ENCODE results near the gene DST. TPM values are rescaled to one million over a fixed set of nuclear protein-coding genes. Genes with fewer than 3 reads are reported as not detected.

DST gene
- total RNA-seq, 4 donors from 2014 or later, result 410 to 588 (median 521) TPM

DNA sequence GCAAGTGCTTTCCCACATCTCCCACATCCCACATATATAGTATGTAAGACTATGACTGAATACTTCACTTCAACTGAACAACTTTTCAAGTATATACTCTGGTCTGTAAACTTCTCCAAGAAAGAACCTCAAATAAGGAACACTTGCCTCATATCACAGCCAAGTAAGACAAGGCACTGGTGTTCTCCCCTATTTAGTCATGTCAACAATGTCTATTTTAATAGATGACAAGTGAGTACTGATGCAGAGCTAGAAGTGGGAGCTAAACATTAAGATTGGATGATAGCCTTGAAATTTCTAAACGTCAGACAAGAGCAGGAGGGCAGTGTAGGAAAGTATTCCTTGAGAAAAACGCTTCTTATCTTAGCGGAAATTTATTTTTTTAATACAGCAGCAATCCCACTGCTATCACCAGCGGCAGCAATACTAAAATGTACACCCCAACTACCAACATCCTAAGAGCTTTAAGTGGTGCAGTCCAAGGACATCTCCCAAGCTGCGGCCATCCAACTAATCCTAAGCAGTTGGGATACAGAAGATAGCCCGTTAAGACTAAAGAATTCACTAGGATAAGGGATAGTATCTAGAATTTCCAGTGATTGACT, 29.3 kb downstream of the DST start:
- no peaks in the 10 kb centered on the region for H3K9me3 ChIP-seq
- no peaks in the 10 kb centered on the region for H3K4me1 ChIP-seq
- no peak overlapping the region for H3K27ac ChIP-seq (replicated peaks in 1 of 4)
- TF ChIP-seq POLR2AphosphoS5 (IDR thresholded peaks at IDR 0.05) (no peak), POLR2A (IDR thresholded peaks at IDR 0.05; ENCODE audit: low read depth) (no peak), EP300 (IDR thresholded peaks at IDR 0.05) (no peak)
- TF ChIP-seq, protein P1, sequence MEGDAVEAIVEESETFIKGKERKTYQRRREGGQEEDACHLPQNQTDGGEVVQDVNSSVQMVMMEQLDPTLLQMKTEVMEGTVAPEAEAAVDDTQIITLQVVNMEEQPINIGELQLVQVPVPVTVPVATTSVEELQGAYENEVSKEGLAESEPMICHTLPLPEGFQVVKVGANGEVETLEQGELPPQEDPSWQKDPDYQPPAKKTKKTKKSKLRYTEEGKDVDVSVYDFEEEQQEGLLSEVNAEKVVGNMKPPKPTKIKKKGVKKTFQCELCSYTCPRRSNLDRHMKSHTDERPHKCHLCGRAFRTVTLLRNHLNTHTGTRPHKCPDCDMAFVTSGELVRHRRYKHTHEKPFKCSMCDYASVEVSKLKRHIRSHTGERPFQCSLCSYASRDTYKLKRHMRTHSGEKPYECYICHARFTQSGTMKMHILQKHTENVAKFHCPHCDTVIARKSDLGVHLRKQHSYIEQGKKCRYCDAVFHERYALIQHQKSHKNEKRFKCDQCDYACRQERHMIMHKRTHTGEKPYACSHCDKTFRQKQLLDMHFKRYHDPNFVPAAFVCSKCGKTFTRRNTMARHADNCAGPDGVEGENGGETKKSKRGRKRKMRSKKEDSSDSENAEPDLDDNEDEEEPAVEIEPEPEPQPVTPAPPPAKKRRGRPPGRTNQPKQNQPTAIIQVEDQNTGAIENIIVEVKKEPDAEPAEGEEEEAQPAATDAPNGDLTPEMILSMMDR (IDR thresholded peaks at IDR 0.05), result no peak
- peaks cover 17 to 70% (median 43%) of the 10 kb centered on the region in 4 donors for H3K36me3 ChIP-seq
- no peak overlapping the region for H3K4me3 ChIP-seq
- no peak for DNase-seq (ENCODE audit: extremely low spot score)
- intact Hi-C loops (cut with DNase I), result no loop called here
- 79% methylated on average over 6 of the region's 6 CpGs for WGBS
- H3K27me3 ChIP-seq, result no peaks in the 10 kb centered on the region

DNA sequence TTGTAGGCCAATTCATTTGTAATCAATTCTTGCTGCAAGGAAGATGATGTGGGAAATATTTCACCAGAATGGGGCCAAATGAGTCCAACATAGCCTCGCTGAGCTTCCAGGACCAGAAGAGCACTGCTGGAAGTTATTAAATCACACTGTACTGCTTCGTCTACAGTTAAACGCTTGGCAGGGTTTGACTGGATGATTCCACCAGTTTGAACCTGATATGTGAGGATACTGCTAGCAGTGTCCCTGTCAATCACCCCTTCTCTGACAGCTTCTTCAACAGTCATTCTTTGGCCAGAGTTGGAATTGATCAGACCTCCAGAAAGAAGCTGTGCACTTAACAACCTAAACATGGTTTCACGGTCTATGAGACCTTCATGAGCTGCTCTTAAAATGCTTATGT, 34.4 kb downstream of the DST start:
- H3K36me3 ChIP-seq, result peaks cover 13 to 52% (median 29%) of the 10 kb centered on the region in 4 donors
- no peak for TF ChIP-seq EP300 (IDR thresholded peaks at IDR 0.05)
- TF ChIP-seq, protein P1 (IDR thresholded peaks at IDR 0.05), result no peak
- TF ChIP-seq POLR2A (IDR thresholded peaks at IDR 0.05; ENCODE audit: low read depth), result no peak
- no peak for TF ChIP-seq POLR2AphosphoS5 (IDR thresholded peaks at IDR 0.05)
- 89% methylated on average over 2 of the region's 4 CpGs for WGBS
- H3K4me1 ChIP-seq, result no peaks in the 10 kb centered on the region
- no peaks in the 10 kb centered on the region for H3K9me3 ChIP-seq
- no peak overlapping the region for H3K27ac ChIP-seq (replicated peaks in 1 of 4)
- intact Hi-C loops (cut with DNase I), result no loop called here
- no peak overlapping the region for H3K4me3 ChIP-seq
- no peaks in the 10 kb centered on the region for H3K27me3 ChIP-seq
- DNase-seq (ENCODE audit: extremely low spot score), result no peak

- 89% methylated on average over 2 of the region's 2 CpGs for WGBS
- no peak overlapping the region for H3K27ac ChIP-seq (replicated peaks in 1 of 4)
- no peaks in the 10 kb centered on the region for H3K4me1 ChIP-seq
- no peak for DNase-seq (ENCODE audit: extremely low spot score)
- H3K4me3 ChIP-seq, result no peak overlapping the region
- H3K9me3 ChIP-seq, result no peaks in the 10 kb centered on the region
- H3K27me3 ChIP-seq, result no peaks in the 10 kb centered on the region
- peaks cover 17 to 63% (median 36%) of the 10 kb centered on the region in 4 donors for H3K36me3 ChIP-seq
- intact Hi-C loops (cut with DNase I), result no loop called here
- TF ChIP-seq POLR2A (IDR thresholded peaks at IDR 0.05; ENCODE audit: low read depth) (no peak), EP300 (IDR thresholded peaks at IDR 0.05) (no peak), POLR2AphosphoS5 (IDR thresholded peaks at IDR 0.05) (no peak)
- TF ChIP-seq, protein P1 (IDR thresholded peaks at IDR 0.05), result no peak
Observed at GRCh38 chr6:56607111-56607752, 35.5 kb downstream of the DST start.

DNA sequence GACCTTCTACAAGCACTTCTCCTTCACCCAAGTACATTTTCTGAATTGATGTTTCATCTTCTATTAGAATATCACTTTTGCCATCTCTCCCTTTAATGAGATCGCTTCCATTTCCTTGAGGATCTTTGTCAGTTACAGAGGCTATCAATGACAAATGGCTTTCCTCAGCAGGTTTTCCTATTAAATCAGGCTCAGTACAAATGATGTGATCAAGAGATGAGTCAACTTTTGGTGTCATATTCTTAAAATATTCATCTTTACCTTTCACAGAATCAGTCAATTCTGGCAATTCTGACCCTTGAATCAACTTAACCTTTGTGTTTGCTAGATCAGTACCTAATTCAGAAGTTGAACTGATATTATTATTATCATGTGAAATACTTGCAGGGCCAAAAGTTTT, 37.3 kb downstream of the DST start:
- H3K27ac ChIP-seq (replicated peaks in 1 of 4), result no peak overlapping the region
- H3K9me3 ChIP-seq, result no peaks in the 10 kb centered on the region
- H3K36me3 ChIP-seq, result peaks cover 17 to 79% (median 42%) of the 10 kb centered on the region in 4 donors
- intact Hi-C loops (cut with DNase I), result no loop called here
- H3K4me3 ChIP-seq, result no peak overlapping the region
- no peak for DNase-seq (ENCODE audit: extremely low spot score)
- TF ChIP-seq, protein P1 (IDR thresholded peaks at IDR 0.05), result no peak
- TF ChIP-seq EP300 (IDR thresholded peaks at IDR 0.05) (no peak), POLR2A (IDR thresholded peaks at IDR 0.05; ENCODE audit: low read depth) (no peak), POLR2AphosphoS5 (IDR thresholded peaks at IDR 0.05) (no peak)
- no peaks in the 10 kb centered on the region for H3K27me3 ChIP-seq
- H3K4me1 ChIP-seq, result no peaks in the 10 kb centered on the region
- whole genome bisulfite sequencing, result 100% methylated on average over 1 of the region's 1 CpG

Data from esophagus muscularis mucosa (tissue), 4 donors.